Body of pancreas (tissue), 4 donors: ENCODE measurements around the gene SSTR1. TPM values are rescaled to one million over a fixed set of nuclear protein-coding genes. Genes with fewer than 3 reads are reported as not detected.
A peak's percentile ranks its signal among the peaks of the same experiment; 100 is the strongest.

Experiments used
- ATAC-seq: fragments of 150-250 bp; one replicate; pipeline ENCODE4 v1.9.1; 2016
- DNase-seq, 4 donors: peaks; one replicate each; pipeline ENCODE4 v3.0.0-alpha.2; 2019
- H3K27ac ChIP-seq, 4 donors: fragments of 200-600 bp; sonication (generic); 1 replicate in 3 of 4; 2 replicates in 1 of 4; pipeline versions ENCODE4 v1.5.1 to v1.6.1; 2016 to 2019; ENCODE audit warnings: mild to moderate bottlenecking in 1 of 4, mixed read lengths in 1 of 4, moderate library complexity in 1 of 4
- H3K27me3 ChIP-seq, 2 donors: fragments of 200-600 bp; sonication (generic); one replicate each; pipeline ENCODE4 v1.6.0; 2016; ENCODE audit warnings: mild to moderate bottlenecking in 1 of 2
- H3K36me3 ChIP-seq, 2 donors: fragments of 200-600 bp; sonication (generic); replicated peaks in 1 of 2; 2 replicates each; pipeline ENCODE4 v1.5.1; 2016; ENCODE audit warnings: low read depth in 2 of 2; ENCODE audit not compliant: insufficient read depth in 1 of 2
- H3K4me1 ChIP-seq: fragments of 200-600 bp; sonication (generic); one replicate; pipeline ENCODE4 v1.6.0; 2016
- H3K4me3 ChIP-seq, 2 donors: fragments of 200-600 bp; sonication (generic); 1 replicate in 1 of 2; 2 replicates in 1 of 2; pipeline ENCODE4 v1.5.1; 2016 to 2019
- H3K9me3 ChIP-seq, 3 donors: fragments of 200-600 bp; sonication (generic); 1 replicate in 2 of 3; 2 replicates in 1 of 3; pipeline ENCODE4 v1.5.1; 2016
- CTCF ChIP-seq, 7 experiments: fragments of 450-650 bp in 4 of 7; fragments of 200-600 bp in 3 of 7; sonication (generic) in 3 of 7; IDR thresholded peaks; one replicate each; pipeline ENCODE4 v1.5.1; 2016 to 2019; ENCODE audit warnings: antibody characterized with exemption in 7 of 7
- POLR2A ChIP-seq, 3 donors: fragments of 450-650 bp; IDR thresholded peaks; one replicate each; pipeline ENCODE4 v1.6.1; 2016; ENCODE audit warnings: antibody characterized with exemption in 3 of 3, mild to moderate bottlenecking in 2 of 3
- WGBS, 2 donors: methylation state at CpG; one replicate each; pipeline ENCODE4 v1.1.5; 2017; 5-methylcytosine and 5-hydroxymethylcytosine counted together
- intact Hi-C: fragments of 100-400 bp; cut with DNase I; formaldehyde crosslinking; loops from one replicate; pipeline ENCODE4 v1.15.1; 2023
- total RNA-seq, 2 donors: library from RNA; depleted of rRNA; stranded (reverse); fragments of >200 nt; gene quantifications; one replicate each; pipeline ENCODE4 v1.1.0, GENCODE V29; 2016

The SSTR1 gene, protein sequence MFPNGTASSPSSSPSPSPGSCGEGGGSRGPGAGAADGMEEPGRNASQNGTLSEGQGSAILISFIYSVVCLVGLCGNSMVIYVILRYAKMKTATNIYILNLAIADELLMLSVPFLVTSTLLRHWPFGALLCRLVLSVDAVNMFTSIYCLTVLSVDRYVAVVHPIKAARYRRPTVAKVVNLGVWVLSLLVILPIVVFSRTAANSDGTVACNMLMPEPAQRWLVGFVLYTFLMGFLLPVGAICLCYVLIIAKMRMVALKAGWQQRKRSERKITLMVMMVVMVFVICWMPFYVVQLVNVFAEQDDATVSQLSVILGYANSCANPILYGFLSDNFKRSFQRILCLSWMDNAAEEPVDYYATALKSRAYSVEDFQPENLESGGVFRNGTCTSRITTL
- 1 to 10 TPM; 1.3 to 5.3 TPM for total RNA-seq

DNA sequence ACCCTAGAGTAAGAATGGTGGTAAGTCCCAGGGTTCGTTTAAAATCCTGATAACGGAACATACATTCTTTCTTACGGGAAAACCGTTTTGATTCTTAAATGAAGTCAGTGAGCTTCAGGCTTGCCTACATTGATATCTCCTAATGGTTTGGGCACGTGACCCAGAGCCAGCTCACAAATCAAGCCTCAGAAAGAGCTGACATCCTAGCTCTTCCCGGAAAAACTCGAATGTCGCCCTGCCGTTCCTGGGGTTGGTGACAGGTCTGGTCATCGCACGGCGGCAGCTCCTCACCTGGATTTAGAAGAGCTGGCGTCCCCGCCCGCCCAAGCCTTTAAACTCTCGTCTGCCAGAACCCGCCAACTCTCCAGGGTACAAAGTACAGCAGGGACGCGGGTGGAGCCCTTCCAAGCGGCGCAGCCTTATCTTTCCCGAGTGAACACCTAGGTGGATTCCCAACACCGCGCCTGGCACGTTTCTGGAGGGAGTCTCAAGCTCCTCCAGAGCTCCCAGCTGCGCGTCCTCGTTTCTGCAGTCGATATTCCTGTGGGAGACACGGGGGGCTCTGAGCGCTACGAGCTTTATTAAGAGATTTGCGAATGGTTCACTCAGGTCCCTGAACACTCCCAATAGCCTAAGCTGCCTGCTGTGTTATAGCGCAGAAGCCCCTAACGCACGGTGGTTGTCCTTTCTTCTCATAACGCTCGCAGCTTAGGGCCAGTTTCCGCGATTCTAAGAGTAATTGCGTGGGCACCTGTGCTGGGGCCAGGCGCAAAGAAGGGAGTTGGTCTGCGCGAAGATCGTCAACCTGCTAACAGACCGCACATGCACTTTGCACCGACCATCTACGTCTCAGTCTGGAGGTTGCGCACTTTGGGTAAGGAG is at the start of gene SSTR1:
Gene SSTR1 (plus strand): TSS at position 169 of the 882 bp plus-strand sequence. CDS start 1,486 bp downstream, outside the sequence.
- TF ChIP-seq CTCF (IDR thresholded peaks at IDR 0.05) (no peak), POLR2A (IDR thresholded peaks at IDR 0.05) (peak in 2 of 3 donors; percentile 32 to 43)
- Histone ChIP-seq H3K36me3 (no peaks in the 10 kb centered on the region), H3K27me3 (no peaks in the 10 kb centered on the region), H3K4me1 (peaks cover 46% of the 10 kb centered on the region), H3K27ac (peak within 1 kb of the TSS in 3 of 4 donors; percentile 71 to 86 (median 75)), H3K4me3 (peak within 1 kb of the TSS in 1 of 2 donors; percentile 56), H3K9me3 (no peaks in the 10 kb centered on the region)
- peak; percentile 84 to 93 (median 88) for DNase-seq
- 1% methylated on average over 44 to 49 of the region's 49 CpGs for WGBS, 2 donors
- ATAC-seq: peak; percentile 83
- intact Hi-C loops: loop anchor here (10.0 kb wide), 1 partner anchor 303 kb away; no protein-coding TSS in a partner anchor

GRCh38 chr14:38158468-38158867 is 49.2 kb upstream of the SSTR1 start:
- DNase-seq: no peak
- Histone ChIP-seq H3K9me3 (no peaks in the 10 kb centered on the region), H3K27me3 (no peaks in the 10 kb centered on the region), H3K4me3 (no peak overlapping the region), H3K4me1 (no peaks in the 10 kb centered on the region), H3K27ac (no peak overlapping the region), H3K36me3 (no peaks in the 10 kb centered on the region)
- intact Hi-C loops: no loop called here
- ATAC-seq: no peak
- TF ChIP-seq CTCF (IDR thresholded peaks at IDR 0.05): no peak
- no peak for TF ChIP-seq POLR2A (IDR thresholded peaks at IDR 0.05)

DNA sequence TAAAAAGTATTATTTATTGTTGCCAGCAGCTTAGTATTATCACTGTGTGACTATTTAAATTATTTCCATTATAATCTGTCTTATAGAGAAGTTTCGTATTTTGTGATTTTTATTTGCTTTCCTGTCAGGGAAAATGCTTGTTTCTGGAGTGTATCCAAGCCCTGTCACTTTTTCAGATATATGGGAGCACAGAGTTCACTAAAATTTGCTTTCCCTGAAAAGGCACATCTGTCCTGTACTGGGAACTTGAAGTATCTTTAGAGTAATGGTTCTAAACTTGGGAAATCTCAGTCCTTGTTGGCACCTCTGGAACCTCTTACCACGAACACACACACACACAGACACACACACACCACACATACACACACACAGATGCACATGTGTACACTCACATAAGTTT is 39.3 kb upstream of the SSTR1 start:
- TF ChIP-seq CTCF (IDR thresholded peaks at IDR 0.05) (no peak), POLR2A (IDR thresholded peaks at IDR 0.05) (no peak)
- Histone ChIP-seq H3K36me3 (no peaks in the 10 kb centered on the region), H3K27me3 (no peaks in the 10 kb centered on the region), H3K4me3 (no peak overlapping the region), H3K9me3 (no peaks in the 10 kb centered on the region), H3K4me1 (no peaks in the 10 kb centered on the region), H3K27ac (no peak overlapping the region)
- intact Hi-C loops: no loop called here
- ATAC-seq (no peak), DNase-seq (no peak)
- 21 to 24% methylated on average over 2 of the region's 2 CpGs for WGBS, 2 donors

DNA sequence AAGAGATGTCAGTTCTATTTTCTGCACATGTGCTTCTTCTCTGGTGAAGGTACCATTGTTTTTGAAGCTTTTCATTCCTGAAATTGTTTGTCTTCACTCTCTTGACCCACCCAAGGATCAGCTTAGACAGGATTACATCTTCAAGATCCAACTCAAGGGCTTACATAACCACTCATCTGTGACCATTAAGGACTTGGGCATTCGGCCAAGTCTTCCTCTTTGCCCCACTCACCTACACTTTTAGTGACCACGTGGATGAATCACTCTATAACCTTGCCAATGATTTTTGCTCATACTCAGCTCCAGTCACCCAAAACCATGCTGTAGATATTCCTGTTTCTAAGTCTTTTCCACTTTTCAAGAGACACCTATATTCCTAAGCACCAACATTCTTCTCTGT is 36.5 kb upstream of the SSTR1 start:
- WGBS, 2 donors: 48% methylated on average over 2 of the region's 2 CpGs
- ATAC-seq (no peak), DNase-seq (no peak)
- intact Hi-C loops: no loop called here
- H3K27ac ChIP-seq: no peak overlapping the region
- no peaks in the 10 kb centered on the region for H3K4me1 ChIP-seq
- no peak for TF ChIP-seq CTCF (IDR thresholded peaks at IDR 0.05)
- no peaks in the 10 kb centered on the region for H3K27me3 ChIP-seq
- no peaks in the 10 kb centered on the region for H3K36me3 ChIP-seq
- H3K9me3 ChIP-seq: no peaks in the 10 kb centered on the region
- no peak overlapping the region for H3K4me3 ChIP-seq
